Measurements from ENCODE around the gene GALC.

DNA sequence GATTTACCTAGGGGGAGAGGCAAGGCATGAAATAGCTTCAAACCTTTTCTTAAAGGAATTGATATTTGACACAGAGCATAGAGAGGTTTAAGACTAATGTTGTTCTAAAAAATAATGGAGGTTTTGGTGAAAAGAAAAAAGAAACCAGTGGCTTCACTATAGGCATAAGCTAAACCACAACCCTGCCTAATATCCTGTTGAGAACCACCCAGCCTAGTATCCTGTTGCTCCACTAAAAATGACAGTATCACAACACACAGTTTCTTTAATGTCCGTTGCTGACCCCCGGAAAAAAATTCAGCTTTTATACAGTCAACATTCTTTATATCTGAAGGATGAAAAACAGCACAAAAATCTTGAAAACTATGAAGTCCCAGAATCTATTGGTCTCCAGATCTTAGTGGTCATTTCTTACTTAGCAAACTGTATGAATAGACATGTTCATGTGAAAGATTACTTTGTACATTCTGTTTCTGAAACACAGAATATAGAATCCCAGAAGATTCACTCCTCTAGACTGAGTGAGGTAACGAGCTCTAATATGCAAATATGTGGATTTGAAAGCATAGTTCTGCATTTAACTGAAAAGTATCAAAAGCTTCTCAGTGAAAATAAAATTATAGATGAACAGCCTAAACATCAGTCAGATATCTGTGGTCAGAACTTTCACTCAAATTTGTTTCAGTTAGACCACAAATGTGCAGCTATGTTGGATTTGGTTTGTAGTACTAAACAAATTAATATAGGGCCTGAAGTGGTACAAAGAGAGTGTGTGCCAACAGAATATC lies 40.5 kb downstream of the GALC start:
- no peak for TF ChIP-seq POLR2AphosphoS5 (IDR thresholded peaks at IDR 0.05)
- TF ChIP-seq, protein P1, sequence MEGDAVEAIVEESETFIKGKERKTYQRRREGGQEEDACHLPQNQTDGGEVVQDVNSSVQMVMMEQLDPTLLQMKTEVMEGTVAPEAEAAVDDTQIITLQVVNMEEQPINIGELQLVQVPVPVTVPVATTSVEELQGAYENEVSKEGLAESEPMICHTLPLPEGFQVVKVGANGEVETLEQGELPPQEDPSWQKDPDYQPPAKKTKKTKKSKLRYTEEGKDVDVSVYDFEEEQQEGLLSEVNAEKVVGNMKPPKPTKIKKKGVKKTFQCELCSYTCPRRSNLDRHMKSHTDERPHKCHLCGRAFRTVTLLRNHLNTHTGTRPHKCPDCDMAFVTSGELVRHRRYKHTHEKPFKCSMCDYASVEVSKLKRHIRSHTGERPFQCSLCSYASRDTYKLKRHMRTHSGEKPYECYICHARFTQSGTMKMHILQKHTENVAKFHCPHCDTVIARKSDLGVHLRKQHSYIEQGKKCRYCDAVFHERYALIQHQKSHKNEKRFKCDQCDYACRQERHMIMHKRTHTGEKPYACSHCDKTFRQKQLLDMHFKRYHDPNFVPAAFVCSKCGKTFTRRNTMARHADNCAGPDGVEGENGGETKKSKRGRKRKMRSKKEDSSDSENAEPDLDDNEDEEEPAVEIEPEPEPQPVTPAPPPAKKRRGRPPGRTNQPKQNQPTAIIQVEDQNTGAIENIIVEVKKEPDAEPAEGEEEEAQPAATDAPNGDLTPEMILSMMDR (IDR thresholded peaks at IDR 0.05 in 8 of 11, conservative IDR thresholded peaks at IDR 0.05 in 3 of 11) = no peak
